ENCODE results near the gene ATG7. TPM values are rescaled to one million over a fixed set of nuclear protein-coding genes. Genes with fewer than 3 reads are reported as not detected.

Gene ATG7
- total RNA-seq, 1 experiment from 2014 or later = 29.3 TPM

GRCh38 chr3:11566916-11567315 is 294.7 kb downstream of the ATG7 start:
- Histone ChIP-seq H3K4me2 (ENCODE audit: low read length) (no peak overlapping the region), H3K27me3 (ENCODE audit: insufficient read depth, low read length) (no peaks in the 10 kb centered on the region), H3K36me3 (ENCODE audit: control insufficient read depth in 1 of 2, insufficient read depth in 2 of 2, low read length in 2 of 2) (no peaks in the 10 kb centered on the region), H3K9me2 (ENCODE audit: insufficient read depth) (no peaks in the 10 kb centered on the region), H4K20me1 (ENCODE audit: insufficient read depth) (no peaks in the 10 kb centered on the region), H3K4me3 (replicated peaks in 1 of 2; ENCODE audit: low read depth in 1 of 2, low read length in 2 of 2) (no peak overlapping the region), H3K9ac (ENCODE audit: low read length) (no peak overlapping the region), H3K79me2 (ENCODE audit: insufficient read depth, low read length) (no peaks in the 10 kb centered on the region; the same call in 1 of the 2 replicates), H3K4me1 (ENCODE audit: control insufficient read depth in 1 of 2, insufficient read depth in 2 of 2, low read length in 2 of 2) (peaks cover 30 to 47% of the 10 kb centered on the region in 2 experiments), H3K27ac (ENCODE audit: low read depth, low read length) (no peak overlapping the region), H2AFZ (ENCODE audit: low read depth, low read length, poor library complexity, severe bottlenecking) (no peak overlapping the region), H3K9me3 (ENCODE audit: control insufficient read depth in 1 of 2, insufficient read depth in 1 of 2, low read depth in 1 of 2, low read length in 2 of 2) (no peaks in the 10 kb centered on the region)
- ATAC-seq (no peak), DNase-seq (ENCODE audit: low read depth, low spot score) (no peak)
- BruUV-seq (replicated peaks) = no TSS peak
- intact Hi-C loops (cut with micrococcal nuclease) = no loop called here
- ChIA-PET RAD21 (ENCODE audit: low non-redundant PET in 1 of 2, low total read pairs in 2 of 2, uncharacterized antibody in 2 of 2, unreplicated experiment in 2 of 2) (no interaction called here), CTCF (no interaction called here), POLR2A (no interaction called here)
- TF ChIP-seq CTCF (IDR thresholded peaks at IDR 0.05 in 2 of 3, conservative IDR thresholded peaks at IDR 0.05 in 1 of 3; ENCODE audit: borderline replicate concordance in 1 of 3, insufficient read depth in 1 of 3, low read depth in 2 of 3, low read length in 2 of 3) (peak in 2 of 3 experiments; percentile 25 to 26; a peak in 2 of 6 replicates), EGR1 (IDR thresholded peaks at IDR 0.05; ENCODE audit: low read depth) (no peak), EZH2phosphoT487 (IDR thresholded peaks at IDR 0.05; ENCODE audit: borderline replicate concordance) (no peak)

GRCh38 chr3:11567516-11568467 is 295.6 kb downstream of the ATG7 start:
- peak; percentile 90 for ATAC-seq
- no peaks in the 10 kb centered on the region for H4K20me1 ChIP-seq (ENCODE audit: insufficient read depth)
- TF ChIP-seq FOSL1 (IDR thresholded peaks at IDR 0.05; ENCODE audit: low read depth) (peak; percentile 95), ZNF274 (IDR thresholded peaks at IDR 0.05; ENCODE audit: low read depth, low read length) (no peak), CBX3 (IDR thresholded peaks at IDR 0.05; ENCODE audit: low read depth) (peak; percentile 80; the same call in 1 of the 2 replicates), TCF7L2 (IDR thresholded peaks at IDR 0.05; ENCODE audit: borderline replicate concordance, extremely low read depth, insufficient read depth, insufficient read length) (peak; percentile 81), ATF3 (IDR thresholded peaks at IDR 0.05) (no peak), EZH2 (IDR thresholded peaks at IDR 0.05) (no peak), SIN3A (IDR thresholded peaks at IDR 0.05; ENCODE audit: low read depth) (peak; percentile 55; the same call in 1 of the 2 replicates), JUND (IDR thresholded peaks at IDR 0.05) (peak; percentile 96), SRF (IDR thresholded peaks at IDR 0.05; ENCODE audit: low read depth) (peak; percentile 66; the same call in 1 of the 2 replicates), POLR2AphosphoS5 (IDR thresholded peaks at IDR 0.05; ENCODE audit: low read depth, low read length) (peak; percentile 46; the same call in 1 of the 2 replicates)

More at GRCh38 chr3:11567516-11568467, 295.6 kb downstream of the ATG7 start:
- no peaks in the 10 kb centered on the region for H3K36me3 ChIP-seq (ENCODE audit: control insufficient read depth in 1 of 2, insufficient read depth in 2 of 2, low read length in 2 of 2)
- H3K27me3 ChIP-seq (ENCODE audit: insufficient read depth, low read length) = no peaks in the 10 kb centered on the region
- peaks cover 30 to 47% of the 10 kb centered on the region in 2 experiments for H3K4me1 ChIP-seq (ENCODE audit: control insufficient read depth in 1 of 2, insufficient read depth in 2 of 2, low read length in 2 of 2)
- DNase-seq (ENCODE audit: low read depth, low spot score) = peak; percentile 80
- H3K4me3 ChIP-seq (replicated peaks in 1 of 2; ENCODE audit: low read depth in 1 of 2, low read length in 2 of 2) = peak overlapping the region; percentile 15 to 52
- BruUV-seq (replicated peaks) = no TSS peak
- peak overlapping the region; percentile 88 for H3K4me2 ChIP-seq (ENCODE audit: low read length)
- no peaks in the 10 kb centered on the region for H3K9me3 ChIP-seq (ENCODE audit: control insufficient read depth in 1 of 2, insufficient read depth in 1 of 2, low read depth in 1 of 2, low read length in 2 of 2)
- intact Hi-C loops (cut with micrococcal nuclease) = no loop called here
- ChIA-PET CTCF (no interaction called here), RAD21 (ENCODE audit: low non-redundant PET in 1 of 2, low total read pairs in 2 of 2, uncharacterized antibody in 2 of 2, unreplicated experiment in 2 of 2) (interaction anchor here in 1 of 2 experiments (1.1 kb wide), 1 partner anchor 23 kb away, joined by 3 read pairs; no protein-coding TSS in a partner anchor), POLR2A (no interaction called here)
- peak overlapping the region; percentile 65 for H3K27ac ChIP-seq (ENCODE audit: low read depth, low read length)
- no peak overlapping the region for H2AFZ ChIP-seq (ENCODE audit: low read depth, low read length, poor library complexity, severe bottlenecking)
- no peaks in the 10 kb centered on the region for H3K9me2 ChIP-seq (ENCODE audit: insufficient read depth)
- H3K9ac ChIP-seq (ENCODE audit: low read length) = peak overlapping the region; percentile 63
- H3K79me2 ChIP-seq (ENCODE audit: insufficient read depth, low read length) = no peaks in the 10 kb centered on the region; the same call in 1 of the 2 replicates

All from HCT116 (cell line).